ENCODE data around the gene HTR7. TPM values are rescaled to one million over a fixed set of nuclear protein-coding genes. Genes with fewer than 3 reads are reported as not detected.
A peak's percentile ranks its signal among the peaks of the same experiment; 100 is the strongest.
"Not testable (repeated sequence)": the region's sequence is repeated elsewhere in the genome, so short reads cannot be mapped to it uniquely, and the experiment has no call there.

Gene HTR7
- total RNA-seq: 8.0 TPM

DNA sequence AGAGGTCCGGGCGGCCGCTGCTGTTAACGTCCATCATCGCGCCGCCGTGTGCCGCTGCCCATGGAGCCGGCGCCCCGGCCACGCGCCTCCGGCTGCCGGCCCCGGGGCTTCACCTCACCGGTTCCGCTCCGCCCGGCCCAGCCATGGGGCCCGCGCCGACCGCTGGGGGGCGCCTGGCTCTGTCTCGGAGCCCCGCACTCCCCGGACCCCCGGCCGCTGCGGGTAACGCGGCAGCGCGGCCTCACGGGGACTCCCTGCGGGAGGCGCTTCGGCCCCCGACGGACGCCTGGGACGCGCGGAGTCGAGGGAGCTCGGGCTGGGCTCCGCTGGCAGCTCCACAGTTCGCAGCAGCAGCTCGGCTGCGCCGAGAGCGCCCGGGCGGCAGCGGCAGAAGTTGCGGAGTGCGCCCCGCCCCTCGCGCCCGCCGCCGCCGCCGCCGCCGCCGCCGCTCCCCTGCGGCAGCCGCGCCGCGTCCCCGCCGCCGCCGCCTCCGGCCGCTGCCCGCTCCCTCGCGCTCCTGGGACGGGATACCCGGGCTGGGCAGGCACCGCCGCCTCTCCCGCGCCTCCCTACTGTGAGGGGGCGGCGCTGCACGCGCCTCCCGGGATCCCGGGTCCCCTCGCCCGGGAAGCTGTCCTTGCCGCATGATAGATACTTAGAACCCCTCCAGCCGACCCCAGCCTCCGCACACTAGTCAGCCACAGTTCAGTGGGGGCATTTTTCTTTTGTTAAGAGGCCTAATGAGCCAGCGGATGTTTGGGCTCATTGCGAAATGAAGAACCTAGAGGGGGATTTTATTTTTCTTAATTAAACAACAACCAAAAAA is at the start of gene HTR7:
TSS of gene HTR7 (minus strand) at position 405 of the 826 bp plus-strand sequence. CDS start at position 37, 368 bp downstream.
- peak; percentile 34 for DNase-seq

DNA sequence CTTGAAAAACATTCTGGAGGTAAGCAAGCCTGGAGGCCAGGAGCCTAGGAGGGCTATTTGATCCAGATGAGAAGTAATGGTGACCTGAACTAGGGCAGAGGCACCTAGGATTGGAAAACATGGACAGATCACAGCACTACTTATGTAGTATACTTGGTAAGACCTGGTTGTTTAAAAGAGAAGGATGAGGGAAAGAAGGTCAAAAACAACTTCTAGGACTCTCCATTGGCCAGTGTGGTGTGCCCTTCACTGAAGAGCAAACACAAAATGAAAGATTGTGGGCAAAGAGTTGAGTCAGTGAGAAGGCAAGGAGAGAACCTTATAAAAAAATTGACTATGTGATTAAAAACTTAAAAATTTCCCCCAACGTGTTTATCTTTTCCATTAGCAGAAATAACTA is 48.8 kb upstream of the HTR7 start:
- no peak for DNase-seq

GRCh38 chr10:90905925-90906324 is 48.1 kb upstream of the HTR7 start:
- DNase-seq: no peak

DNA sequence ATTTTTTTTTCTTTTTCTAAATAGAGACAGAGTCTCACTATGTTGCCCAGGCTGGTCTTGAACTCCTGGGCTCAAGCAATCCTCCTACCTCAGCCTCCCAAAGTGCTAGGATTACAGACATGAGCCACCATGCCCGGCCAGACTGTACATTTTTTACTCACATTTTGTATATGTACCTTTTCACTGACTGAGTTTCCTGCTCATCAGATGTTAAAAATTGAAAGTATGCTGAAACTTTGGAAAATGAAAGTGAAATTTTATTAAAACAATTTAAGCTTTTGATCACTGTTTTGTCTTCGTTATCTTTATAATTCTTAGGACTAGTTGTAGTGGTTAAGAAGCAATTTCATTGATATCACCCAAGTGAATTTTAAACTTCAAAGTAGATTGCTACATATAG is 39.1 kb upstream of the HTR7 start:
- DNase-seq: not testable (repeated sequence)

- DNase-seq: no peak
These were observed 35.4 kb upstream of the HTR7 start for GRCh38 chr10:90893190-90893589.

GRCh38 chr10:90890347-90890746 is 32.5 kb upstream of the HTR7 start:
- DNase-seq: no peak

DNA sequence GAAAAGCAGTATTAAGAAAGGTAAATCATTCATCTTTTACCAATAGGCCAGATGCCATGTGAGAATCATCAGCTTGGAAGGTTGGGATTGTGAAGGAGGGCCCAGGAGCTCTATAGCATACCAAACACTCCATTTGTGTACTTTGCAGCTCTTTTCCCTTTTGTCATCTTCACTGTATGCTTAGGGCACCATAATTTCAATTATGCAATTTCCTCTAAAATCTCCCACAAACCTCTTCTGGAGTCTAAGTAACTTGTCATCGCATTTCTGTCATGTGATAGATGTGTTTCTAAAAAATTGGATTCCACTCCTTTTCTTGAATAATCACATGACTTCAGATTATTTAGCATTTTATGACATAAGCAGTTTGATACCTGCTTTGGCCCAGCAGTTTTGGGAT is 31.8 kb upstream of the HTR7 start:
- DNase-seq: no peak

DNA sequence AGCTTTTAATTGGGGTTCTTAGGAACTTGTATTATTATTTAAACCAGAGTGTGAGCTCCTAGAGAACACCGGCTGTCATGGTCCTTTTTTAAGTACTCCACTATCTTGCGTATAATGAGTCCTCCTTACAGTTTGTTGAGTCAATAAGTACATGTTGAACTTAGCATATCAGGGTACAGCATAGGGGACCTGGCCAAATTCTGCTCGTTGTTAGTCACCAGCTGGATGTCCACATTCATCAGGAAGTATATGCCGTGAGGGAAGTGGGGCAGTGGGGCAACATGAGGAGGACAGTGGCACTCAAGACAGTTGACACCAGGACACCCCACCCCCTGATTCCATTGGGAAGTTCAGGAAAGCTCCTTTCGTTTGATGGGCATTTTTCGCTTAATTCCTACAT is 30.5 kb upstream of the HTR7 start:
- DNase-seq: no peak

DNA sequence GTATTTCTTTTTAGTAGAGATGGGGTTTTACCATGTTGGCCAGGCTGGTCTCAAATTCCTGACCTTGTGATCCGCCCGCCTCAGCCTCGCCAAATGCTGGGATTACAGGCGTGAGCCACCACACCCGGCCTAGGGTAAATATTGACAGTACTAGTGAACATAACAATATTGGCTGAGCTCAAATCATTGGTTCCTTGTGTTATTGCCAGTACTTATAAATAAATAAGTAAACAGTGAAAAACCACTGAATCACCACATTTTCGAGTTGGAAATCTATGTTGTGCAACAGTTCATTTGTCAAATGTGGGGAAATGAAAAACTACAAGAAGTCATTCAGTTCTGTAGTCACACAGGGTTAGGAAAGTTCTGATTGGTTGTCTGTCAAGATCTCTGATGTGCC is 29.7 kb upstream of the HTR7 start:
- DNase-seq: no peak

GRCh38 chr10:90885176-90885575 is 27.3 kb upstream of the HTR7 start:
- no peak for DNase-seq

DNA sequence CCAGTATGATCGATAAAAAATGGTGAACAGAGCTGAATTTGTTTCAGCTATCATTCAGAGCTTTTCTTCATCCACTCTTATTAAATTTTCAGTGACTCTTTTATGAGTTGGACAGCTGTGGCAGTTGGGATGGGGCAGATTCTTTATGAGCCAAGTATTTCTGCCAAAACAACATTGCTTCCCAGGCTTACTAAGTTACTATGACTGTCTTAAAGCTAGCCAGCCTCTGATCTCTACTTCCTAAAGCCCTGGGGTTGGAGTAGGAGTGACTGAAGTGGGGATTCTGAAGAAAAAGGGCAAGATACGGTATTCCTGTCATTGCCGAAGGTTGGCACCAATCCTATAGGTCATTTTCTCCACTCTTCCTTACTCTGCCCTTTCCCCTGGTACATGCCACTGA is 26.6 kb upstream of the HTR7 start:
- no peak for DNase-seq

GRCh38 chr10:90880059-90880719 is 22.4 kb upstream of the HTR7 start:
- DNase-seq: not testable (repeated sequence)

DNA sequence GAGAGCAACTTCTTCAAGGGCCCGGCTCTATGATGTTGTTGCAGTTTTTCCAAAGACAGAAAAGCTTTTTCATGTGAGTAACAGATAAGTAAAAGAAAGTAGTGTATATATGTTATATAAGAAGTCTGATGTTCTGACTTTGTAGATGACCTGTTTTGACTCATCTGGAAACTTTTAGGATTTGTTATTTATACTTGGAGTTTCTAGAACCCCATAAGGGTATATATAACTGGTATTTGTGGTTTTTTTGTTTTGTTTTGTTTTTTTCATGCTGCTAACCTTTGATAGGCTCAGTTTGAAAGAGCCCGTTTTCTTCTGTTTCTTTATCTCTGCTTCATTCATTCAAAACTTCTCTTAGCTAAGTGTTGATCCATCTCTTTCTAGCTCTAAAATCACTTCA is 21.2 kb upstream of the HTR7 start:
- no peak for DNase-seq

GRCh38 chr10:90872648-90873020 is 14.8 kb upstream of the HTR7 start:
- no peak for DNase-seq

DNA sequence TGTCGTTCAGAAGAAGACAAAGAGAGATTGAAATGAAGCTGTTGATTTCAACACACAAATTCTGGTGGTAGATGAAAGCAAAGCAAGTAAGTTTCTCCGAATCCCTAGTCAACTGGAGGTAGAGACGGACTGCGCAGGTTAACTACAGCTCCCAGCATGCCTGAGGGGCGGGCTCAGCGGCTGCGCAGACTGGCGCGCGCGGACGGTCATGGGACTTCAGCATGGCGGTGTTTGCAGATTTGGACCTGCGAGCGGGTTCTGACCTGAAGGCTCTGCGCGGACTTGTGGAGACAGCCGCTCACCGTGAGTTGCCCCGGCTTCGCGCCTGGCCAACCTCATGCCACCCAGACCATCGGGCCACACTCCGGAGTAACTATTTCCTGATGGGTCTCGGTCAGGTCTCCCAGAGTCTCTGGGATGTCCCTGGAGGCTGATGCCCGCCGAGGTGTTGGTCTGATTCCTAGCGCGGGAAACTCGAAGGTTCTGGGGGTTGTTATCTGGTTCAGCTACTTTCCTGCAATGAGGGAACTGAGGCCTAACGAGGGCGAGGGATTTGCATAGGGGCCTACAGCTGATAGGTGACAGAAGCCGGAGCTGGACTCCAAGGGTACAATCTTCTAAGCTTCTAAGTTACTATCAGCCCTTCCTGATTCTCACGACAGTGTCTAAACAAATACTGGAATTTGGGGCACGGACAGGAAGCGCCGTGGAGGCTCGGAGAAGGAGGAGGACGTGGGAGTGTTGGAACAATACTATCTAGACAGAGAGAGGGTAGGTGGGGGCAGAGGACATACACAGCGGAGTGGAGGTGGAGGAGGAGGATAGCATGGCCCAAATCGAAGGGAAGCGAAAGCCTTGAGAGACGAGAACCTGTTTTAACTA is 14.2 kb upstream of the HTR7 start, which contains the start of gene RPP30:
TSS of gene RPP30 (plus strand) at position 209 of the 882 bp plus-strand sequence. CDS start at position 222, 13 bp downstream.
- peak; percentile 85 for DNase-seq

DNA sequence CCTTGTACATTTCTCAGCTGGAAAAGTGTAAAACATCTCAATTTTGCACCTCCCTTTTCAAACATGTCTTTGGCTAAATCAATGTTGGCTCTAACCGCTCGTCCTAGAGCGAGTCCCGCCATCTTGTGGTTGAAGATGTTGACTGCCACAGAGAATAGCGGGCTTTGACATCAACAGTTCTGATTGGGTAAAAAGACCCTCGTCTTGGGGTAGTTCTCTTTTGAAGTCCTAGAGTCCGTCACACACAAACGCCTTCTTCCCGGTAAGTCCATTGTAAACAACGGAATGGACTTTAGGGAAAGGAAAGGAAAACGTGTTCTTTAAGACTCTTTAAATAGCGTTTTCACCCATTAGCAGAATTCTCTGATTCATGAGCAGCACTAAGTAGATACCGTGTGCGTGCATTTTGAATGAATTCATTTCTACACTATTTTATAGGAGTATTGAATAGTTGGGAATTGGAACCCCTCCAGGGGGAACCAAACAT is 13.5 kb upstream of the HTR7 start:
- peak; percentile 8 for DNase-seq

GRCh38 chr10:90866050-90866598 is 8.3 kb upstream of the HTR7 start:
- no peak for DNase-seq

GRCh38 chr10:90865401-90865800 is 7.6 kb upstream of the HTR7 start:
- no peak for DNase-seq

GRCh38 chr10:90862908-90863514 is 5.2 kb upstream of the HTR7 start:
- no peak for DNase-seq

DNA sequence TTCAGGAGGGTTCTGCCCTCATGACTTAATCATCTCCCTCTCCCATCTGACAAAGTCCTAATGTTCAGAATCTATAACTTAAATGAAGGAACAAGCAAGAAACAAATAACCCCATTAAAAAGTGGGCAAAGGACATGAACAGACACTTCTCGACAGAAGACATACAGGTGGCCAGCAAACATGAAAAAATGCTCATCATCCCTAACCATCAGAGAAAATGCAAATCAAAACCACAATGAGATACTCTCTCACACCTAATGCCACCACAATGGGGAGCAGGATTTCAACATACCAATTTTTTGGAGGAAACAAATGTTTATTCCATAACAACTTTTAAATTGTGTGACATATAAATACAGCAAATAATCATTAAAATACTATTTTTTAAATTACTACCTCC is 3.0 kb upstream of the HTR7 start:
- no peak for DNase-seq

GRCh38 chr10:90859321-90859751 is 1.5 kb upstream of the HTR7 start:
- no peak for DNase-seq

GRCh38 chr10:90858461-90858968 is 676 bp upstream of the HTR7 start:
- no peak for DNase-seq

All from occipital lobe (tissue), 2 donors.